Mucosa of descending colon (tissue), 3 donors: ENCODE data around the gene ARHGAP11A. TPM values are rescaled to one million over a fixed set of nuclear protein-coding genes. Genes with fewer than 3 reads are reported as not detected.

Experiments used
- ATAC-seq: fragments of 200-7000 bp; cut with Tn5 transposase; one replicate; pipeline ENCODE4 v1.9.1; 2020; ENCODE audit warnings: mild to moderate bottlenecking, moderate library complexity
- DNase-seq, 3 donors: peaks; one replicate each; pipeline ENCODE4 v3.0.0-alpha.2; 2020
- H3K36me3 ChIP-seq: fragments of 200-600 bp; one replicate; pipeline ENCODE4 v1.8.0; 2021; ENCODE audit warnings: low read depth, mild to moderate bottlenecking
- H3K4me1 ChIP-seq: fragments of 200-600 bp; one replicate; pipeline ENCODE4 v1.8.0; 2021; ENCODE audit warnings: low read depth, mild to moderate bottlenecking
- H3K4me3 ChIP-seq: fragments of 200-600 bp; one replicate; pipeline ENCODE4 v1.8.0; 2021; ENCODE audit warnings: mild to moderate bottlenecking
- H3K9me3 ChIP-seq: fragments of 200-600 bp; one replicate; pipeline ENCODE4 v1.8.0; 2021; ENCODE audit warnings: mild to moderate bottlenecking
- intact Hi-C, 2 donors: fragments of 100-400 bp; cut with DNase I in 1 of 2; cut with micrococcal nuclease in 1 of 2; formaldehyde crosslinking; loops; one replicate each; pipeline versions ENCODE4 v1.11.0 to v1.11.1; 2022; cut with DNase I, micrococcal nuclease
- total RNA-seq, 3 donors: library from RNA; stranded (reverse); fragmentation: NEBNext Ultra II Directional in 2 of 3; extraction: Animal tissue kit (Norgen Biotek cat#: 25700) in 2 of 3; gene quantifications; one replicate each; pipeline versions ENCODE4 v1.2.1 to v1.2.4, GENCODE V29; 2021 to 2023
- TF ChIP-seq, protein P1 (sequence below): fragments of 200-600 bp; IDR thresholded peaks from one replicate; pipeline ENCODE4 v1.8.0; 2022; ENCODE audit warnings: antibody characterized with exemption, mild to moderate bottlenecking
- donor health status: DM: no; HTN: no; CAD: no; lungs with moderate emphysema.
- donor health status: DM: no; HTN: no; CAD: no.
- donor health status: DM: no; HTN: yes; CAD: no.

ARHGAP11A gene
- total RNA-seq, 3 donors from 2014 or later, result 5.6 to 23.8 (median 7.7) TPM

DNA sequence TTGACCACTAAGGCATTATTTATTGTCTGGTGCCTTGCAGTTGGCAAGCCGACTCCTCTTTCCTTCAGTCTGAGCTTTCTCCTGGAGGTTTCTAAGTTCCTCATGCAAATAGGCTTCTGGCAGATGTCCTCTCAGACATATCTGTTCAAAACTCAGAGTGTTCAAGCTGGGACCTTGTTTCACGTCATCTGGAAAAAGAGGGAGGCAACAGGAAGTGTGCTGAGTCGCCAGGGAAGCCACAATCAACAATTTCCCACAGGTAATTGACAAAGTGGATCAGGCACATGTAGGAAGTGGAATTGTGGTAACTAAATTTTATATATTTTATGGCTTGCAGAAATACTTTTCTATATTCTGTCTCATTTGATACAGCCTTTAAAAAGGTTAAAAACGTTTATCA, 40.8 kb downstream of the ARHGAP11A start:
- ATAC-seq (no peak), DNase-seq (no peak)
- TF ChIP-seq, protein P1, sequence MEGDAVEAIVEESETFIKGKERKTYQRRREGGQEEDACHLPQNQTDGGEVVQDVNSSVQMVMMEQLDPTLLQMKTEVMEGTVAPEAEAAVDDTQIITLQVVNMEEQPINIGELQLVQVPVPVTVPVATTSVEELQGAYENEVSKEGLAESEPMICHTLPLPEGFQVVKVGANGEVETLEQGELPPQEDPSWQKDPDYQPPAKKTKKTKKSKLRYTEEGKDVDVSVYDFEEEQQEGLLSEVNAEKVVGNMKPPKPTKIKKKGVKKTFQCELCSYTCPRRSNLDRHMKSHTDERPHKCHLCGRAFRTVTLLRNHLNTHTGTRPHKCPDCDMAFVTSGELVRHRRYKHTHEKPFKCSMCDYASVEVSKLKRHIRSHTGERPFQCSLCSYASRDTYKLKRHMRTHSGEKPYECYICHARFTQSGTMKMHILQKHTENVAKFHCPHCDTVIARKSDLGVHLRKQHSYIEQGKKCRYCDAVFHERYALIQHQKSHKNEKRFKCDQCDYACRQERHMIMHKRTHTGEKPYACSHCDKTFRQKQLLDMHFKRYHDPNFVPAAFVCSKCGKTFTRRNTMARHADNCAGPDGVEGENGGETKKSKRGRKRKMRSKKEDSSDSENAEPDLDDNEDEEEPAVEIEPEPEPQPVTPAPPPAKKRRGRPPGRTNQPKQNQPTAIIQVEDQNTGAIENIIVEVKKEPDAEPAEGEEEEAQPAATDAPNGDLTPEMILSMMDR, result no peak
- Histone ChIP-seq H3K9me3 (no peaks in the 10 kb centered on the region), H3K4me1 (no peaks in the 10 kb centered on the region), H3K4me3 (no peak overlapping the region), H3K36me3 (no peaks in the 10 kb centered on the region)
- intact Hi-C loops, result loop anchor here in 1 of 2 donors (5.0 kb wide), 1 partner anchor 186 kb away; no protein-coding TSS in a partner anchor

DNA sequence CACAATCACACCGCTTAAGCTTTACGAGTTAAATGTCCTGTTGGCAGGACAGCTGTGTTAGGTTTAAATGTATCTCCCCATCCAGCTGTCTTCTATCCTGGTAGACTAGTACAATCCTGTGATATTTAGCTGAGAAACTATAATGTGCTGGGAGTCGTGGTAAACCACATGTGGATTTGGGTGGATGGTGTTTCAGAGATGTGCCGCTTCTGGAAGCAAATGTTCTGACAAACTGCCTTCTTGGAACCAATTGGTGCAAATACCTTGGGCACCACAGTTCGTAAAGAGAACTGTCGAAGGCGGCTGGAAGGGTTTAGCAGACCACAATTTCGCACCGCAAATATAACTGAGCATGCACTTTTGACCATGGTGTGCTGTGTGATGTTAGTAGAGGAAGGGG, 41.2 kb downstream of the ARHGAP11A start:
- Histone ChIP-seq H3K4me3 (no peak overlapping the region), H3K4me1 (no peaks in the 10 kb centered on the region), H3K9me3 (no peaks in the 10 kb centered on the region), H3K36me3 (no peaks in the 10 kb centered on the region)
- intact Hi-C loops, result loop anchor here in 1 of 2 donors (5.0 kb wide), 1 partner anchor 186 kb away; no protein-coding TSS in a partner anchor
- DNase-seq, result no peak
- no peak for ATAC-seq
- TF ChIP-seq, protein P1, result no peak

DNA sequence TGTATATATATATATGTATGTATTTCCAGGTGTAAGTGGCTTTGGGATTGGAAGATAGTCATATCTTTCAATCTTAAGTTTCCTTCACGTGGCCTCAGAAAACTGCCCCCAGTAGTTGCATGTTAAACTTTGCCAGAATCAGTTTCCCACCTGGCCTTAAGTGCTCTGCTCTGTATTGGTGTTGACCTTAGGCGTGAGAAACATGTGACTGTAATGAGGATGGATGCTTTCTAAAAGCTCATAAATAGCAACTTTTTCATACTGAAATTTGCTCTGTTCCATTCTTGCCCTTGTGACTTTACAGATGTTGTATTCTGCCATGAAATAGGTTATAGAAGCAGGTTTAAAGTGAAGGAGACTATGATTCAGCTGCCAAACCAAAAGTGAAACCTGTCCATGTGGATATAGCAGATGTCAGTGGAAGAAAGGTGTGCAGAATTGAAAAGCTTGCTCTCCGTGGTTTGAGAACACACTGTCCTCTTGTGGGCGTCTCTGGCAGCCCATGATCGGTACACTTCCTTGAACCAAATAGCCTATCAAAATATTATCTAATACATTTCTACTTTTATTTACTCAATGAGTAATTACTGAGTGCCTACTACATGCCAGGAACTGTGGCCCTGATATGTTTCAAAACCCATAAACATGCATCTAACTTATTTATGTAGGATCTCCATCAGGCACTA, 42.0 kb downstream of the ARHGAP11A start:
- H3K4me3 ChIP-seq, result no peak overlapping the region
- no peaks in the 10 kb centered on the region for H3K9me3 ChIP-seq
- no peaks in the 10 kb centered on the region for H3K4me1 ChIP-seq
- ATAC-seq (peak; percentile 91), DNase-seq (peak in 1 of 3 donors; percentile 31)
- no peaks in the 10 kb centered on the region for H3K36me3 ChIP-seq
- intact Hi-C loops, result loop anchor here in 1 of 2 donors (5.0 kb wide), 1 partner anchor 185 kb away; no protein-coding TSS in a partner anchor
- TF ChIP-seq, protein P1, result no peak

- Histone ChIP-seq H3K9me3 (no peaks in the 10 kb centered on the region), H3K4me1 (no peaks in the 10 kb centered on the region), H3K4me3 (no peak overlapping the region), H3K36me3 (no peaks in the 10 kb centered on the region)
- DNase-seq, result no peak
- TF ChIP-seq, protein P1, result no peak
- ATAC-seq, result no peak
- intact Hi-C loops, result loop anchor here in 1 of 2 donors (5.0 kb wide), 1 partner anchor 184 kb away; no protein-coding TSS in a partner anchor
Measured at GRCh38 chr15:32657941-32658340, 42.6 kb downstream of the ARHGAP11A start.

DNA sequence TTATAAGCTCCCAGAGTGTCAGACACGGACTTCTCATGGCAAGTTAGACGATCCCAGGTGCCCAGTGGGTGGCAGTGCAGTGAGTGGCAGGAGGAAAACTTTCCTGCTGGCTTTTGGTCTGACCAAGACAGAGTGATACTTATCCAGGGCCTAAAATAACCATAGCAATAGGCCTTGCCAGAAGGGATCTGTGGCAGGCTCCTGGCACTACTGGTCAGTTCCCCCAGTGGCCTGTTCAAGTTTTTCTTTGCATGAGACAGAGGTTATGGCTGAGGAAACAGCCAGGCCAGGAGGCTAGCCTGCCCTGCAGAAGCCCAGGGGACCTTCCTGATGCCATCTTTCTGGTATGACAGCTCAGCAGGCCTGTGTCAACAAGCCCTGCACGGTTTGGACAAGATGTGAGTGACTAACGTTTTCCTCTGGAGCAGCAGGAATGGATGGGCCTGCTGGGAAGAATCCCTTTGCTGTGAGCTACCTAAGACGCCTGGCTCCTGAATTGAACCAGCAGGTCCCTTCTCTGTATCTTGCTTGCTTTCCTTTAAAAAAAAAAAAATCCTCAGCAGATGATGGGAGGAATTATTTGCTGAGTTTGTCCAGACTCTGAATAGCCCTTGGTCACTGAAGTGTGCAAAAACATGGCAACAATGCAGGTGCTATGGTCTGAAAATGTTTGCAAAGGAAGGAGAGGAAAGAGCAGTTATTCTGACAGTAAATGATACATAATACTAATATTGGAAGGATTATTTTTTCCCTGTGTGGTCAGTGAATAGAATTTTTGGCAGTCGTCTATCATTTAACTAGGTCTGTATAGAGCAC, 44.2 kb downstream of the ARHGAP11A start:
- no peak overlapping the region for H3K4me3 ChIP-seq
- DNase-seq (no peak), ATAC-seq (peak; percentile 5)
- no peaks in the 10 kb centered on the region for H3K36me3 ChIP-seq
- H3K9me3 ChIP-seq, result no peaks in the 10 kb centered on the region
- intact Hi-C loops, result loop anchor here (5.0 kb wide), 2 partner anchors 183 to 338 kb away; no protein-coding TSS in a partner anchor
- TF ChIP-seq, protein P1, result no peak
- no peaks in the 10 kb centered on the region for H3K4me1 ChIP-seq
